ENCODE measurements around the gene HIVEP1.

Gene HIVEP1

GRCh38 chr6:12051861-12052368 is 39.8 kb downstream of the HIVEP1 start:
- no peak for DNase-seq

- no peak for DNase-seq
Measured at GRCh38 chr6:12058172-12058961, 46.3 kb downstream of the HIVEP1 start.

GRCh38 chr6:12060780-12061609 is 48.9 kb downstream of the HIVEP1 start:
- DNase-seq = peak; percentile 98

GRCh38 chr6:12062605-12063004 is 50.5 kb downstream of the HIVEP1 start:
- DNase-seq = no peak

GRCh38 chr6:12064131-12064530 is 52.0 kb downstream of the HIVEP1 start:
- DNase-seq = no peak

- no peak for DNase-seq
Measured at GRCh38 chr6:12064538-12065071, 52.5 kb downstream of the HIVEP1 start.

GRCh38 chr6:12065321-12066140 is 53.4 kb downstream of the HIVEP1 start:
- DNase-seq = no peak

GRCh38 chr6:12066297-12066696 is 54.2 kb downstream of the HIVEP1 start:
- DNase-seq = no peak

- no peak for DNase-seq
Measured at GRCh38 chr6:12068899-12069557, 56.9 kb downstream of the HIVEP1 start.

- DNase-seq = no peak
Measured at GRCh38 chr6:12069891-12070529, 57.9 kb downstream of the HIVEP1 start.

- no peak for DNase-seq
Measured at GRCh38 chr6:12071064-12071615, 59.0 kb downstream of the HIVEP1 start.

- peak in 1 of 2 experiments; percentile 20 for DNase-seq
Measured at GRCh38 chr6:12075067-12075563, 63.0 kb downstream of the HIVEP1 start.

- DNase-seq = no peak
Measured at GRCh38 chr6:12077021-12077710, 65.1 kb downstream of the HIVEP1 start.

GRCh38 chr6:12078014-12078413 is 65.9 kb downstream of the HIVEP1 start:
- no peak for DNase-seq

- DNase-seq = no peak
Measured at GRCh38 chr6:12081771-12082170, 69.7 kb downstream of the HIVEP1 start.

GRCh38 chr6:12082368-12082767 is 70.3 kb downstream of the HIVEP1 start:
- DNase-seq = no peak

- DNase-seq = no peak
Measured at GRCh38 chr6:12083302-12083701, 71.2 kb downstream of the HIVEP1 start.

- DNase-seq = no peak
Measured at GRCh38 chr6:12083763-12084162, 71.7 kb downstream of the HIVEP1 start.

- no peak for DNase-seq
Measured at GRCh38 chr6:12084681-12085080, 72.6 kb downstream of the HIVEP1 start.

- DNase-seq = no peak
Measured at GRCh38 chr6:12088531-12088930, 76.4 kb downstream of the HIVEP1 start.
